NK-92 treated with Interleukin-12 subunit alpha and Interleukin-12 subunit beta, amount 100 ng/mL, for 24 hours (cell line): ENCODE data around the gene TAF3.

Experiments
- DNase-seq: peaks from one replicate; lab custom pipeline; 2025; lab: John Stamatoyannopoulos, UW

TAF3 gene

GRCh38 chr10:7886056-7886455, 67.8 kb downstream of the TAF3 start:
- no peak for DNase-seq

GRCh38 chr10:7887174-7887816, 69.0 kb downstream of the TAF3 start:
- DNase-seq, result no peak

- DNase-seq, result no peak
Observed at GRCh38 chr10:7889947-7890542, 71.7 kb downstream of the TAF3 start.

- no peak for DNase-seq
Observed at GRCh38 chr10:7890781-7891180, 72.5 kb downstream of the TAF3 start.

GRCh38 chr10:7891634-7892033, 73.3 kb downstream of the TAF3 start:
- no peak for DNase-seq

- DNase-seq, result no peak
Observed at GRCh38 chr10:7892146-7892545, 73.8 kb downstream of the TAF3 start.

- DNase-seq, result no peak
Observed at GRCh38 chr10:7895699-7896090, 77.4 kb downstream of the TAF3 start.

- no peak for DNase-seq
Observed at GRCh38 chr10:7896297-7896696, 78.0 kb downstream of the TAF3 start.

- no peak for DNase-seq
Observed at GRCh38 chr10:7901256-7901655, 83.0 kb downstream of the TAF3 start.

- no peak for DNase-seq
Observed at GRCh38 chr10:7902413-7902812, 84.1 kb downstream of the TAF3 start.

GRCh38 chr10:7903851-7904250, 85.5 kb downstream of the TAF3 start:
- DNase-seq, result no peak

- no peak for DNase-seq
Observed at GRCh38 chr10:7906128-7906527, 87.8 kb downstream of the TAF3 start.

- no peak for DNase-seq
Observed at GRCh38 chr10:7908541-7909210, 90.4 kb downstream of the TAF3 start.

- DNase-seq, result no peak
Observed at GRCh38 chr10:7913126-7913872, 95.0 kb downstream of the TAF3 start.

GRCh38 chr10:7915923-7916536, 97.7 kb downstream of the TAF3 start:
- DNase-seq, result no peak

GRCh38 chr10:7917736-7918135, 99.4 kb downstream of the TAF3 start:
- DNase-seq, result no peak

- DNase-seq, result no peak
Observed at GRCh38 chr10:7922707-7923106, 104.4 kb downstream of the TAF3 start.

GRCh38 chr10:7928536-7928935, 110.2 kb downstream of the TAF3 start:
- no peak for DNase-seq

GRCh38 chr10:7932301-7933036, 114.2 kb downstream of the TAF3 start:
- no peak for DNase-seq

GRCh38 chr10:7933262-7933661, 115.0 kb downstream of the TAF3 start:
- DNase-seq, result no peak

GRCh38 chr10:7933757-7934156, 115.5 kb downstream of the TAF3 start:
- no peak for DNase-seq
